DOHH2 (cell line): ENCODE results near the gene MLLT3.

Source experiments
- H3F3A ChIP-seq: fragments of 200-600 bp; sonication (generic), shearing (Covaris generic); 2 replicates; pipeline ENCODE4 v1.6.0; 2016; ENCODE audit warnings: antibody characterized with exemption, mild to moderate bottlenecking; ENCODE audit not compliant: control insufficient read depth, insufficient read depth
- H3K27ac ChIP-seq: fragments of 200-600 bp; sonication (generic); 2 replicates; pipeline ENCODE4 v1.5.1; 2014; ENCODE audit warnings: low read depth, mild to moderate bottlenecking, low read length, moderate library complexity
- H3K27me3 ChIP-seq: fragments of 200-600 bp; sonication (generic); 2 replicates; pipeline ENCODE4 v1.6.1; 2014; ENCODE audit warnings: mild to moderate bottlenecking, low read length, mixed read lengths; ENCODE audit not compliant: control insufficient read depth
- H3K36me3 ChIP-seq: fragments of 200-600 bp; sonication (generic); 2 replicates; pipeline ENCODE4 v1.6.1; 2014; ENCODE audit warnings: mild to moderate bottlenecking, low read length, moderate library complexity, mixed read lengths; ENCODE audit not compliant: control insufficient read depth
- H3K4me1 ChIP-seq: fragments of 200-600 bp; sonication (generic); 2 replicates; pipeline ENCODE4 v1.6.1; 2014; ENCODE audit warnings: mild to moderate bottlenecking, low read length, mixed read lengths; ENCODE audit not compliant: control insufficient read depth
- H3K4me2 ChIP-seq: fragments of 200-600 bp; sonication (generic); 2 replicates; pipeline ENCODE4 v1.6.0; 2014; ENCODE audit warnings: mild to moderate bottlenecking, low read length, moderate library complexity
- H3K4me3 ChIP-seq: fragments of 200-600 bp; sonication (generic); 2 replicates; pipeline ENCODE4 v1.5.1; 2014; ENCODE audit warnings: mild to moderate bottlenecking, low read length, mixed read lengths
- H3K79me2 ChIP-seq: fragments of 200-600 bp; sonication (generic); 2 replicates; pipeline ENCODE4 v1.6.1; 2014; ENCODE audit warnings: mild to moderate bottlenecking, low read length, mixed read lengths; ENCODE audit not compliant: control insufficient read depth
- H3K9me2 ChIP-seq: fragments of 200-600 bp; sonication (generic); replicated peaks from 2 replicates; pipeline ENCODE4 v1.6.1; 2014; ENCODE audit warnings: mild to moderate bottlenecking, low read length, mixed read lengths; ENCODE audit not compliant: control insufficient read depth
- H3K9me3 ChIP-seq: fragments of 200-600 bp; sonication (generic); 2 replicates; pipeline ENCODE4 v1.6.1; 2014; ENCODE audit warnings: antibody characterized with exemption, low read length, mixed read lengths; ENCODE audit not compliant: control insufficient read depth, insufficient read depth
- H4K20me1 ChIP-seq: fragments of 200-600 bp; sonication (generic); 2 replicates; pipeline ENCODE4 v1.6.0; 2014; ENCODE audit warnings: low read depth, mild to moderate bottlenecking, antibody characterized with exemption, low read length, moderate library complexity; ENCODE audit not compliant: control insufficient read depth, insufficient read depth
- CTCF ChIP-seq: fragments of 200-600 bp; sonication (generic); IDR thresholded peaks from one replicate; pipeline ENCODE4 v1.5.1; 2014; ENCODE audit warnings: antibody characterized with exemption, mild to moderate bottlenecking, low read depth, low read length; ENCODE audit not compliant: poor library complexity, severe bottlenecking
- EZH2phosphoT487 ChIP-seq: fragments of 200-600 bp; sonication (generic); IDR thresholded peaks from 2 replicates; pipeline ENCODE4 v1.6.1; 2017; ENCODE audit warnings: borderline replicate concordance, mild to moderate bottlenecking, antibody characterized with exemption, low read length, moderate library complexity, mixed read lengths

MLLT3 gene

GRCh38 chr9:20295555-20295954, 326.7 kb downstream of the MLLT3 start:
- Histone ChIP-seq H3K79me2 (no peaks in the 10 kb centered on the region), H3F3A (no peaks in the 10 kb centered on the region), H3K9me3 (no peaks in the 10 kb centered on the region), H3K4me3 (no peak overlapping the region), H3K27ac (no peak overlapping the region), H3K4me2 (no peak overlapping the region), H3K27me3 (no peaks in the 10 kb centered on the region), H4K20me1 (no peaks in the 10 kb centered on the region), H3K4me1 (no peaks in the 10 kb centered on the region), H3K36me3 (no peaks in the 10 kb centered on the region), H3K9me2 (no peaks in the 10 kb centered on the region)
- TF ChIP-seq CTCF (no peak), EZH2phosphoT487 (no peak)

- Histone ChIP-seq H4K20me1 (no peaks in the 10 kb centered on the region), H3K27ac (no peak overlapping the region), H3K79me2 (no peaks in the 10 kb centered on the region), H3K36me3 (no peaks in the 10 kb centered on the region), H3K9me3 (no peaks in the 10 kb centered on the region), H3K4me3 (no peak overlapping the region), H3K27me3 (no peaks in the 10 kb centered on the region), H3K4me1 (no peaks in the 10 kb centered on the region), H3F3A (no peaks in the 10 kb centered on the region), H3K4me2 (no peak overlapping the region), H3K9me2 (no peaks in the 10 kb centered on the region)
- no peak for TF ChIP-seq EZH2phosphoT487
- TF ChIP-seq CTCF = no peak
Measured at GRCh38 chr9:20294046-20294750, 328.1 kb downstream of the MLLT3 start.

- H4K20me1 ChIP-seq = no peaks in the 10 kb centered on the region
- H3K27me3 ChIP-seq = no peaks in the 10 kb centered on the region
- no peaks in the 10 kb centered on the region for H3F3A ChIP-seq
- H3K9me2 ChIP-seq = no peaks in the 10 kb centered on the region
- no peaks in the 10 kb centered on the region for H3K36me3 ChIP-seq
- H3K27ac ChIP-seq = no peak overlapping the region
- no peak for TF ChIP-seq EZH2phosphoT487
- TF ChIP-seq CTCF = no peak
- no peak overlapping the region for H3K4me2 ChIP-seq
- no peaks in the 10 kb centered on the region for H3K79me2 ChIP-seq
- H3K4me1 ChIP-seq = no peaks in the 10 kb centered on the region
- no peak overlapping the region for H3K4me3 ChIP-seq
- no peaks in the 10 kb centered on the region for H3K9me3 ChIP-seq
Measured at GRCh38 chr9:20292002-20292401, 330.3 kb downstream of the MLLT3 start.
